Kidney capillary endothelial cell (primary cell): Measurements from ENCODE around the gene ERG.

Source experiments
- DNase-seq: peaks from one replicate; pipeline ENCODE4 v3.0.0-alpha.2; 2018; ENCODE audit warnings: low spot score

ERG gene

GRCh38 chr21:38388647-38389353, 109.5 kb downstream of the ERG start:
- DNase-seq, result no peak

- DNase-seq, result no peak
These were observed 110.1 kb downstream of the ERG start for GRCh38 chr21:38388203-38388602.

DNA sequence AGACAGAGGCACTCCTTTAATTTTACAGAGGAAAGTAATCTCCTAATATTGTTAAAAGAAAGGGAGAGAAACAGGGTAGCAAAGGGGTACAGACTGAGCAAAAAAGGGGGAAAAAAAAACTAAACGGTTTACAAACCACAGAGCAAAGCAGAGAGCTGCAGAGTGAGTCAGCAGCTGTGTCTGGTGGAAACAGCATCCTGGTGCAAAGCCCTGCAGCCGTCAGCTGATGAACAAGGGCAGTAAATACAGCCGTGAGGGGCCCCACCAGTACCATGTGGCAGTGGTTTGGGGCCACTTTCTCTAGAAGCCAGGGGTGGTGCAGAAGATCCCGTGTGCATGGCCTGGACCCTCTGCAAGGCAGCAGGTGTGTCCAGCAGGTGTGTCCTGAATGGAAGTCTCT, 111.3 kb downstream of the ERG start:
- no peak for DNase-seq

DNA sequence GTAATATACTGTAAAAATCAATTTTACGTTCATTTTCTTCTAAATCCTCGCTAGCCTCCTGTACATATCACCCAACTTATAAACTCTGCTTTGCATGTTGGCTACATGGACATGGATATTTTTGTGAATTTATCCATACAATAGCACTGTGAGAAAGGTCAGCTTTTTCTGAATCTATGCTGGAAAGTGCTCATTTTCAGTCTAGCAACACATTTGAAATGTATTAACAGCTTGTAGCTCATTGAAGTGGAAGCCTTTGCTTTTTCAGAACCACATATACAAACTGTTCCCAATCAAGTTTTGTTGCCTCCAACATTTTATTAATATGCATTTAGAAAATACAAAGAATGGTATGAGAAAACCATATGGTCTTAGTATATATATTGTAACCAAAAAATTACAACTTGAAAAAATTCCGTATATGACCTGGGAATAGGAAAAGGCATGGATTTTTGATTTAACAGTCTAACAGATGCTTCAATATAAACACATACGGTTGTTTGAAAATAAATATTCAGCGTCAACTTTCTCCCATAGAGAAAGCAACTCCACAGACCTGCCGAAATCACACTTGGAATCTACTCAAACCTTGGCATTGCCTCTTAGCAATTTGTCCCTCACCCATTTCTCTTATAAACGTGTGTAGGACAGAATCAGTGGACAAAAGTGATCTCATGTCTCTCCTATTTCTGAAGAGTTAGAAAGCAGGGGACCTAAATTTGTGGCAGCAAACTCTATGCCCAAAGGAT, 112.7 kb downstream of the ERG start:
- DNase-seq, result no peak

- DNase-seq, result no peak
These were observed 113.4 kb downstream of the ERG start for GRCh38 chr21:38384675-38385426.

- no peak for DNase-seq
These were observed 114.1 kb downstream of the ERG start for GRCh38 chr21:38384238-38384560.

GRCh38 chr21:38383411-38384237, 114.7 kb downstream of the ERG start:
- DNase-seq, result no peak

- DNase-seq, result no peak
These were observed 117.7 kb downstream of the ERG start for GRCh38 chr21:38380481-38381137.

DNA sequence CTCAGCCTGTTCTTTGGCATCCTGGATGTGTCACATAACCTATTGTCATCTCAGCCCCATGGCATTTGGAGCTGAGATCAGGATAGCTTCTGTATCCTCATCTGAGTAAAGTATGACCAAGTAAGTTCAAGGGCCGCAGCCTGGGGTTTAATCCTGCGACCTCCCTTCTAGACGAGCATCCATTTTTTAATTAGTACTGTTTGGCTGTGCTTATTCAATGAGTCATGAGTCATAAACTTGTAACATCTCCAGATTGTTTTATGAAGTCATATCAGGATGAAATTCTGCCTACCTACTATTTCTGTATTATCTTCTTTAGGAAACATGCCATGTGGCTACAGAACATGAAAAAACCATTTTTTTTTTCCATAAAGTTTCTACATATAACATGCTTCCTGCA, 119.1 kb downstream of the ERG start:
- no peak for DNase-seq

DNA sequence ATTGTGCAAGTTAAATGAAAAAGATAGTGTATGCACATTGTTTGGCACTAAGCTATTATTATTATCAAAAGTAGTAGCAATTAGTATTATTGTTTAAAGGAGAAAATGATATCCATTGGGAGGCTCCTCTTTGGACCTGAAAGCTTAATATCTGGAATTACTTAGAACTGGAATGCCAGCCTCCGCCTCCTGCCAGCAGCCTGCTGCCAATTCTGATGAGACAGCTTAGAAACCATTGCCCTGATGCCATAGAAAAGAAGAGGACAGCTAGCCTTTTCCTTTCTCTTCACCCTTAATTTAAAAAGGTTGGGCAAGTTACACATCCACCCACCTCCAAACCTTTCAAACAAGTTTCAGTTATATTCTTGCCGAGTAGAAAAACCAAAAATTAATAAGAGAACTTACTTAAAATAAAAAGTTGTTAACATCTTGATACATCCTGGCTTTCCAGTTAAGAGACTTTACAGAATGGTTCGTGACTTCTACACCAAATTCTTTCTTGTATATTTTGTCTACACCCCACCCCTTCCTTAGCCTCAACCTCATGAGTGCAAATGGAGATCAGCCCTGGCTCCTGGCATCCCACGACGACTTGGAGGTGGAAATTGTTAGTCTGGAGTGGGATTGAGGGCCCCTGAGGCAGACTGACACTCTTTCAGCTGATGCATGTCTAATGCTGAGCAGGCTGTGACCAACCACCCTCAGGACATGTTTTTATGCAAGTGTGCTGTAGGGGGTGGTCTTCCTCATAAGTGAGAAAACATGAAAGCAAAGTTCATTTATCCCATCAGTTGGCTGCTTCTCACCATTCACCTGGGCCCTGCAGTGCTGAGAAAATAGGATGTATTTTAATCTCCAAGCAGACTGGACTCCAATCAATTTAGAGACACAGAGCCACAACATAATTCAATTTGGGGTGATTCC, 120.8 kb downstream of the ERG start:
- no peak for DNase-seq

GRCh38 chr21:38376693-38377092, 121.6 kb downstream of the ERG start:
- no peak for DNase-seq

- no peak for DNase-seq
These were observed 122.0 kb downstream of the ERG start for GRCh38 chr21:38376235-38376634.

DNA sequence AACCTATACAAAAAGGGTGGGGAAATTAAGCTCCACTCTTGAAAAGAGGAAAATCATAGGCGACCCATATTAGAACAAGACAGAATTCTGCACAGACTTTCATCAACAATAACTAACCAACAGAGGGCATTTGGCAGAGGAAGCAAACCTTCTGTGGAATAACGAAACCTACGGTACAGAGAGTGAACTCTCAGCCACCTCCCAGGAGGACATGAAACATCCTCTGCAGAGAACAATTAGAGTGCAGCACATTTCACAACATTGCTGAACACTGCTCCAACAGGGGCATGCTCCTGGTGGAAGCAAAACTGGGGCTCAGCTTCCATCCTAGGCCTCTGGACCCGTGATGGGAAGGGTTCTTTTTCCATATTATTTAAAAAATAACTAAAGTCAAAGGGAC, 130.6 kb downstream of the ERG start:
- DNase-seq, result no peak

GRCh38 chr21:38365521-38365920, 132.8 kb downstream of the ERG start:
- DNase-seq, result no peak

GRCh38 chr21:38363693-38364092, 134.6 kb downstream of the ERG start:
- no peak for DNase-seq

GRCh38 chr21:38361324-38361723, 137.0 kb downstream of the ERG start:
- DNase-seq, result no peak

DNA sequence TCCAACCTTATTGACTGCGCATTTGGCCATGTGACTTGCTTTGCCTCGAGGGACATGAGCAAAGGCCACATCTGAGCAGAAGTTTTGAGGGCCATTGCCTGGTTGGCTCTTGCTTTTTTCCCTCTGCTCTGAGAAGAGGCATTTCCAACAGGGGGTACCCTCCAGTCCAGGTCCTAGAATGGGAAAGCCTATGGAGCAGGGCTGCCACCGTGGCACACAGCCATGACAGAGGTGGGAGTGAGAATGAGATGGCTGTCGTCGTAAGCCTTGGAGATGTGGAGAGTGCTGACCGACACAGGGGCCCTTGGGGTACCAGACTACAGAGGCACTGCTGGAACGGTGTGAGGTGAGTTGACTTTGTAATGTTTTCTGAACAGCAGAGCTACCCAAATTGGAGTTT, 138.4 kb downstream of the ERG start:
- DNase-seq, result no peak

GRCh38 chr21:38359090-38359489, 139.2 kb downstream of the ERG start:
- no peak for DNase-seq

GRCh38 chr21:38358666-38359065, 139.6 kb downstream of the ERG start:
- DNase-seq, result no peak

DNA sequence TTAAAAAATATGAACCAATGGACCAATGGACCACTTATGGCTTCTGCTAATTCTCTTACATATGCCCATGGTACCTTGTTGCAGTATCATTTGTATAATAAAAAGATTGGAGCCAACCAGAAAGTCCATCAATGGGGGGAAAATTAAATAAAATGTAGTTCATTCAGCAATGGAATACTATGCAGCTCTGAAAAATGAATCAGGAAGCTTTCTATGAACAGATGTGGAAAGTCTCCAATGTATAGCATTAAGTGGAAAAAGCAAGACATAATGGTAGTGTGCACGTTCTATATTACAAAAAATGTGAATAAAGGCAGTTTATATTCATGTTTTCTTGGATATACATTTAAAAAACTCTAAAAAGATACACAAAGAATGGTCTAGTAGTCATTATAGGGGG, 140.2 kb downstream of the ERG start:
- no peak for DNase-seq
